ENCODE data around the gene ZNF624.

ZNF624 gene

DNA sequence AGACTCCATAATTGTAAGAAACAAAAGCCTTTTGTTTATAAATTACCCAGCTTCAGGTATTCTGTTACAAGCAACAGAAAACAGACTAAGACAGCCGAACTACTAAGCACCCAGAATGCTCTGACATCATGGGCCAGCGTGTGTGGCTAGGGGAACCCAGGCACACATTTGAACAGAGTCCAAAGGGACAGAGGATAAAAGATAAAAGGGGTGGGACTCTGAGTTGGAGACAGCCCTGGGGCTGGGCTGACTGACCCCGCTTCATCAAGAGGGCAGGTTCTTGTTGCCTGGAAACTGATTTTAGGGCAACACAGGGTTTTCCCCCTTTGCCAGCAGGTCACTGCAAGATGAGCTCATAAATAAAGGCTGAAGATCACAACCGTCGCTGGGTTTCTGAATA, 54.1 kb downstream of the ZNF624 start:
- DNase-seq (ENCODE audit: extremely low read depth in 1 of 2, low read depth in 1 of 2) = no peak

DNA sequence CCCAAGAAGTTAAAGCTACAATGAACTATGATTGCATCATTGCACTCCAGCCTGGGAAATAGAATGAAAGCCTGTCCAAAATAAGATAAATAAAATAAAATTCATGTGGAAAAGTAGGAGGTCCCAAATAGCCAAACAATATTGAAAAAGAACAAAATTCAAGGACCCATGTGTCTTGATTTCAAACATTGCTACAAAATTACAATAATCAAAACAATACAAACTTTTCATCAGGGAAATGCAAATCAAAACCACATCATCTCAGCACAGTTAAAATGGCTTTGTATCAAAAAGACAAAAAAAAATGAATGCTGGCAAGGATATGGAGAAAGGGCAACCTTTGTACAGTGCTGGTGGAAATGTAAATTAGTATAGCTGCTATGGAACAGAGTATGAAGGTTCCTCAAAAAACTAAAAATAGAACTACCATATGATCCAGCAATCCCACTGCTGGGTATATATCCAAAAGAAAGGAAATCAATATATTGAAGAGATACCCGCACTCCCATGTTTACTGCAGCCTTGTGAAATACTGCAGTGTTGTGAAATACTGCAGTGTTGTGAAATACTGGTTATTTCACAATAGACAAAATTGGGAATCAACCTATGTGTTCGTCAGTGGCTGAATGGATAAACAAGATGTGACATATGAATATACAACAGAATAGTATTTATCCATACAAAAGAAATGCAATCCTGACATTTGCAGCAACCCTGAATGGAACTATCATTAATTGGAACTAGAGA, 60.1 kb downstream of the ZNF624 start:
- DNase-seq (ENCODE audit: extremely low read depth in 1 of 2, low read depth in 1 of 2) = no peak

DNA sequence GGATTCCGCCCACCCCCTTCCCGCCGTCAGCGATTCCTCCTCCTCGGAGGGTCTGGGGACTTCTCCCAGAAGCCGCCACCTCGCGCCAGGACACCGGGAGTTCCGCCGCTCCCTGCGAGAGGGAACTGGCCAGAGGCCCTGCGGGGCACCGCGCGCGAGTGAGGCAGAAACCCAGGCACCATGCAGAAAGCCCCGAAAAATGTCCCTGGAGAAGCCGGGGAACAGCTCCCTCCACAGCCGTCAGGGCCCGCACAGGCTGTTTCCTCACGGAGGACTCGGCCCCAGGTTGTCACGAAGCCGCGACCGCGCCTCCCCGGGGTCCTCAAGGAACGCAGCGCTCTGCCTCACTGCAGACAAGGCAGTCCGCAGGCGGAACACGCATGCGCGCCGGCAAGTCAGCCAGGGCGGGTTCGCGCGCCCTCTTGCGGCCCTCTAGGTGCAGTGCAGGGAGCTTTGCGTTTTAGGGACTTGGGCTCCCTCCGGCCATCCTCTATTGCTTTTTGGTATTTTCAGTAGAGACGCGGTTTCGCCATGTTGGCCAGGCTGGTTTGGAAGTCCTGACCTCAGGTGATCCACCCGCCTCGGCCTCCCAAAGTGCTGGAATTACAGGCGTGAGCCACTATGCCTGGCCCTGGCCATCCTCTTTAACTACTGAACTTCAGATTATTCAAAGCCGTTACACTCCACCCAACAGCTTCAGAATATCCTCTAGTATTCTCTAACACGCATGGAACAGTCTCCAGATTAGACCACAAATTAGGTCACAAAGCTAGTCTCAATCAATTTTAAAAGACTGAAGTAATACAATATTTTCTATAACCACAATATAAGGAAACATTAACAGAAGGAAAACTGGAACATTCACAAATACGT, 64.3 kb downstream of the ZNF624 start:
- DNase-seq (ENCODE audit: extremely low read depth in 1 of 2, low read depth in 1 of 2) = peak; percentile 78 to 91

DNA sequence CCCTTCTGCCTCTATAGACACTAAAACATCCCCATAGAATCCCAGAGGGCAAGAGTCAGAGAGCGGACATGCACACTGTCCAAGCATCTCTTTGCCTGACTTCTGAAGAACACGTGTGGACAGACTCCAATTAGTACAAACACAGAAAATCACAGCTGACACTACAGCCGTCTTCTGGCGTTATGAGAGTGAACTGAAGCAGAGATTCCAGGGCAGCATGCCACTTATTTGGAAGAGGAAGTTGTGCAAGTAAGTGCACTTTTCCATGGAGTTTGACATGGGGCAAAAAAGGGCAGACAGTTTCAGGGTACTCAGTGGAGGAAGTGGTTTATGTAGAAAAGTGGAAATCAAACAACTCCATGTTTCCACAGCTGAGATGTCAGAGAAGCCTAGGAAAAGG, 67.9 kb downstream of the ZNF624 start:
- no peak for DNase-seq (ENCODE audit: extremely low read depth in 1 of 2, low read depth in 1 of 2)

DNA sequence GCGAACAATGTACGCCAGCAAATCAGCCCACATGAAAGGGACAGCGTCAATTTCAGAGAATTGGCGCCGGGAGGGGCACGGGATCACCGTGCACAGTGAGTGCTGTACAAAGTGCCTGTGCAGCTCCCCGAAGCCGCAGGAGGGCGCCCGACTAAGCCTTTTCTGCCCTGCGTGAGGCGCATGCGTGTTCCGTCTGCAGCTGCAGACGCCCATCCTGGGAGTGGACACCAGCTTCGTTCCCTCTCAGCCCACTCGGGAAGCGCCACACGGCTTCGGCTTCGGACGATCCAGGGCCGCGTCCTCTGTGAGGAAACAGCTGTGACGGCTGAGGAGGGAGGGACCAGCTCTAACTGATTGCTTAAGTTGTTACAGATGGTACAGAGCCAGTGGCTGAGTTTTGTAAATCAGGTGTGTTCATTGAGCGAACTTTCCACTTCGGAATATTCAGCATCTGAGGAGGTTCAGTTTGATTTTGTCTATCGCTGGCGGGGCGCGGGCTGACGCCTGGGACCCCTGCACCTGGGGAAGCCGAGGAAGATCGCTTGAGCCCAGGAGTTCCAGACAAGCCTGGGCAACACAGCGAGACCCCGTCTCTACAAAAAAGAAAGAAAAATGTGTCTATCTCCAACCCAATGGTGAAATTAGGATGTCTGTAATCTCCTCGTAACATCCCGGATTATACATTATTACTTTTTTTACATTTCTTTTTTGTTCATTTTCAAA, 69.2 kb downstream of the ZNF624 start:
- peak; percentile 86 for DNase-seq (ENCODE audit: extremely low read depth in 1 of 2, low read depth in 1 of 2)

DNA sequence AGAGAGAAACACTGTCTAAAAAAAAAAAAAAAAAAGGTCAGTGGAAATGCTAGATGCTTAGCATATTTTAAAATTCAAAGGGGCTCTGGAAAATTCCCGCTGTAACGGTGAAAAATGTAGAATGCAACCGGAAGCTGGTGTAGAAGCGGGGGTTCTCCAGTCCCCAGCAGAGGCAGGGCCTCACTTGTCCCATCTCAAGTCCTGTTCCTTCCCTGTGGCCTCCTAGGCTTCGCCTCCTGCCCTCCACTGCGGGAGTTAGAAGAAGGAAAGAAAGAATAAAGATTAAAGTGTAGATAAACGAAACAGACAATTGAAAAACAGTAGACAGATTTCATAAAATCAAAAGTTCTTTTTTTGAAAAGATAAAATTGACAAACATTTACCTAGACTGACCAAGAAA, 69.9 kb downstream of the ZNF624 start:
- no peak for DNase-seq (ENCODE audit: extremely low read depth in 1 of 2, low read depth in 1 of 2)

DNA sequence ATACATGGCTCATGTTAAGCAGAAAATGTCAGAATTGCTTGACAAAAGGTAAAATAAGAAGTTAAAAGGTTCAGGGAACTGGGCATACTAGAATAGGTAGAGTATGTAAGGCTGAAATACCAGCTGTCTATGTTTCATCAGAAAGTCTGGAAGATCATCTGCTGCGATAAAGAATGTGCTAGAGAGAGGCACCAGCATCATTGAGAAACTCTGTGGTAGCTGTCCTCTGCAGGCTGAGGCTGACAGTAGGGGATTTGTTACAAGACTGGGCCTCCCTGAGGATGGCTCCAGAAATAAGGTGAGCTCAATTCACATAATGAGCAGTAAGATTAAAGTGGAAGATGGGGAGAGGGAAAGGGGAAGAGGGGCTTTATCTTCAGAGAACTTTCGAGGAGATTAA, 80.2 kb downstream of the ZNF624 start:
- DNase-seq (ENCODE audit: extremely low read depth in 1 of 2, low read depth in 1 of 2) = no peak

Data from activated CD8-positive, alpha-beta memory T cell treated with anti-CD3 and anti-CD28 coated beads for 1 hour (primary cell).